Activated CD4-positive, alpha-beta T cell treated with anti-CD3 and anti-CD28 coated beads, Interleukin-2, amount 50 U/mL, for 4 hours (primary cell): ENCODE results near the gene SLC16A1.
"Not testable (repeated sequence)": the region's sequence is repeated elsewhere in the genome, so short reads cannot be mapped to it uniquely, and the experiment has no call there.

Experiments
- DNase-seq, 2 experiments: peaks; one replicate each; pipeline ENCODE4 v3.0.0-alpha.2; 2020

SLC16A1 gene

GRCh38 chr1:112961072-112961471, 5.1 kb upstream of the SLC16A1 start:
- DNase-seq, result no peak

- no peak for DNase-seq
Observed at GRCh38 chr1:112960384-112960783, 4.4 kb upstream of the SLC16A1 start.

GRCh38 chr1:112958236-112958635, 2.2 kb upstream of the SLC16A1 start:
- DNase-seq, result not testable (repeated sequence)

DNA sequence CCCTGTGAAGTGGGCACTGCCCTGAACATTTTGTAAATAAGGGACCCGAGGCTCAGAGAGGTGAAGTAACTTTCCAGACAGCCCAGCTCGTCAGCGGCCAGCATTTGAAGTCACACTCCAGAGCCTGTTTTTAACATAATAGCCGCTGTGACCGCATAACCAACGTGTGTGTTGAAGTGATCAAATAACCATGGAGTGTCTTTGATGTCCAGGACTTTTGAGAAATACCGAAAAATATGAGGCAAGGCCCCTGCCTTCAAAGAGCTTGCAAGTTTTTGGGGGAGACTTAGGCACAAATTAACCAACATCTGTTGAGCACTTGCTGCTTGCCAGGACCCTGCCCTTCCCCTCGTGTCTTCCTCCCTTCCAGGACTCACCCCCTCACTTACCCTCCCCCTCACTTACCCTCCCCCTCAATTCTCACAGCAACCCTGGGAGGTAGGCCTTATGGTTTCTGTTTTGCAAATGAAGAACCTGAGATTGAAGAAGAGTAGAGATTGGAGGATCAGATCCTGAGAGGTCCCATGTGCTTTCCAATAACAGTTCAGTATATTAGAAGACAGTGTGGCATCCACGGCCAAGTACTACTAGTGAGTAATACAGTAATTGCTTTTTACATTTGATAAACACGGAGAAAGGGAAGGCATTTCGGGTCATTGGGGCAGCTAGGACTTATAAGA, 1.3 kb upstream of the SLC16A1 start:
- DNase-seq, result peak; percentile 40 to 43

DNA sequence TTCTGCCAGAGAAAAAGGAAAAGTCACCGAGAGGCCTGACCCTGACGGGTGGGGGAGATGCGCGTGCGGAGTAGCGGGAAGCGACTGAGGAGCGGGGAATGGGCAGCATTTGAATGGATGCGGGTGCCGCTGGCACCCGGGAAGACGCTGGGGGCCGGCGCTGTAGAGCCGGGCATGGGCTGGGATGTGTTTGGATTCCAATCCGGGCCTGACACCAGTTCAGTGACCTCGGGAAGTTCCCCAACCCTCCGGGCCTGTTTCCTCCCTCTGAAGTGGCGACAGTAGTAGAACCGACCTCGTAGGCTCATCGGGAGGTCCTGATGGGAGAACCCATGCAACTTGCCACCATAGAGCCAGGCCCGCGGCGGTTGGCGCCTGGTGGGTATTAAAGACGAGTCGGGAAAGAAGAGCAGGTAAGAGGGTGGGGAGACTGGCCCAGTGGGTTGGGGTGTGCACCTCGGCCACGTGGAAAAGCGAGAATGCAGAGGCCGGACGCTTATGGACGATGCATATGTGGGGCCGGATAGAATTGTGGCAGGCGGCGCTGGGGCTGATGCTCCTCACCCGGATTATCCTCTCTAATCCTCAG, 642 bp upstream of the SLC16A1 start:
- DNase-seq, result peak; percentile 36 to 38

- peak; percentile 35 to 47 for DNase-seq
Observed at GRCh38 chr1:112954945-112955772, 837 bp downstream of the SLC16A1 start.

DNA sequence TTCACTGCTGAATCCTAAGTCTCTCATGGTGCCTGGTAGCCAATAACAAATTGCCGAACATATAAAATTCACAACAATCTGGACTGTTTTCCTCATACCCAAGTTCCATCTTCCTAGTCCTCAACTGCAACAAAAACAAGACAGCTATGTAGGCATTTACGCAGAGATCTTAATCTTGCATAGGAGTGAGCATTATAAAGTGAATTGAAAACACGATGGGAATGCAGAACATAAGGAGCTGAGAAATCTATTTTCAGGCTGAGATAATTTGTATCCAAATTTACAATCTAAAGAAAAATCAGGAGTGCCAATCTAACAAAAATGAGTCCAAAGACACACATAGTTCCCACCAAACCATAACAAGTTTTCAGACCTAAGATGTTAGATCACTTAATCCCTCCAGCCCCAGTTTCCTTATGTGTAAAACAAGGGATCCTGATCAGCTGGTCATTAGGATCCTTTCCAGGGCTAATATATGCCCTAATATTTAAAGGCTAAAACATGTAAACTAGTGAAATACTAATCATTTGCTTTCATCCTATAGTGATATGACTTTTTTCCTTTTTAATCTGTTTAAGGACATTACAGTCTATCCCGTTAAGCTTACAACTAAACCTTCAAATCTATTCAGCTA, 1.9 kb downstream of the SLC16A1 start:
- DNase-seq, result no peak

DNA sequence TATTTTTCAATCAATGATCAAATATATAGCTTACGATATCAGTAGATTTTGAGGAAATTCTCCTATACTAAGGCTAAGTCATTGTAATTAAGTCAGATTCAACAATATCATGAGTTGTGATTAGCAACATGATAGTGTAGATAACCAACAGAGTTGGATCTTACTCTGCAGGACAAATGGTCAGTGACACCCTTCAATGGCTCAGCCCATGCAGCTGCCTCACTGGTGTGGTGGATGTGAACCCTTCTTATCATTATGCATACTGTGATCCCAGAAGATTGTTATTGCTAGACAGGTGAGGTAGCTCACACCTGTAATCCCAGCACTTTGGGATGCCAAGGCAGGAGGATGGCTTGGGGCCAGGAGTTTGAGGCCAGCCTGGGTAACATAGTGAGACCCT, 5.6 kb downstream of the SLC16A1 start:
- DNase-seq, result no peak

DNA sequence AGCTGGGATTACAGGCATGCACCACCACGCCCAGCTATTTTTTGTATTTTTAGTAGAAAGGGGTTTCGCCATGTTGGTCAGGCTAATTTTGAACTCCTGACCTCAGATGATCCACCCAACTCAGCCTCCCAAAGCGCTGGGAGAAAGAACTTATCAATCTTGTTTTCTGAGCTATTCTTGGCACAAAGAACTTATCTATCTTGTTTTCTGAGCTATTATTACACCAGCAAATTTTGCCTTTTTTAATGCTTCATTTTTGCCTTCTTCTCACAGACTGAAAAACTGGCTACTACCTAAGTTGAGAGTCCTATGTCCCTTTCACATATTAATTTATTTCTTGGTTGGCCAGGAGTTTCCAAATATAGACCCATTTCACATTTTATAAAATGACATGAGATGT, 9.3 kb downstream of the SLC16A1 start:
- DNase-seq, result no peak

- DNase-seq, result no peak
Observed at GRCh38 chr1:112939810-112940209, 16.2 kb downstream of the SLC16A1 start.

GRCh38 chr1:112938210-112938609, 17.8 kb downstream of the SLC16A1 start:
- no peak for DNase-seq

DNA sequence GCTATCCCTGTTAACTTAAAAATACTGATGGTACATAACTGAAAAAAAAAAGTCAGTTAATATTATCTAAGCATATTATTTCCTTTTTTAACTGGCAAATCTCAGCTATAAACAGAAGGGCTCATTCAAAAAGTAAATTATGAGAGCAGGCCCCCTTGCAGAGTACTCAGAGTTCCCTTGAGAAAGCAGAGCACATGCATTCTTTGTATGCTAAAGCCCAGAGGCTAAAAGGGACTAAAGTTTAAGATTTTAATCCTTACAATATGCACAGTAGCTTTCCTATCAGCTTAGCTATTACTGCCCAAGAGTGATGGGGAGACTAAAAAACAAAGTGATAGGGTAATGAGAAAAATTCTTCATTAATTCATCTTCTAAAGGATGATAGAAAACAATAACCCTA, 18.5 kb downstream of the SLC16A1 start:
- DNase-seq, result no peak

DNA sequence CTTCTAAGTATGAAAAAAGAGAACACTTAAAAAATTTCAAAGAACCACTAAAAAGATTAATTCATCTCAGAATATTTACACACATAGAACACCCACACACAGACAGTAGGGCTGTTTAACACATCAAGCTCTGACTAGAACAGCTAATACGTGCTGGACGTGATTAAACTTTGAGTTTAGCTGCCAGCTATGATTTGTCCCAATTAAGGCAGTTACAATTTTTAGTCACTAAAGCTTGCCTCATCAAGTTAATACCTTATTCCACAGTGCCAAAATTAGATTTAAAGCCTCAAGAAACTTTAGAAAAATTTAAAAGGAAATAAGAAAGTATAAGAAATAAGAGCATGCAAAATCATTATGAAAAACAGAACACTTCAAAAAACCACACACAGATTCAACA, 18.9 kb downstream of the SLC16A1 start:
- no peak for DNase-seq

GRCh38 chr1:112935461-112936111, 20.4 kb downstream of the SLC16A1 start:
- DNase-seq, result no peak

DNA sequence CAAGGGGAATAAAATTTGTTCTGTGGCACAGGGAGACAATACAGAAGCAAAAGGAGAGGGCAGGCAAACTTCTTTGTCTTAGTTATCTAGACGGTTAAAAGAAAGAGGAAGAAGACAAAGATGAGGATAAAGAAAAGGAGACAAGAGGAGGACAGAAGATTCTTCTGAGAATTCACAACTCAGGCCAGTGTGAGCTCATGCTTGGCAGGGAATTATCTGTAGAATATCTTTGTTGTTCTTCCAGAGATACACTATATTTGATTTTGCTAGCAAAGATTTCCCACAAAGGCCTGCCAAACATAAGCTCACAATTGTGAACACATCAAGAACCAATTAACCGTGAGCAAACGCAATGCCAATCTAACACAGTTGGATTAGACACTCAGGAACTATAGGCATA, 21.4 kb downstream of the SLC16A1 start:
- DNase-seq, result no peak

GRCh38 chr1:112933820-112934571, 22.0 kb downstream of the SLC16A1 start:
- no peak for DNase-seq

DNA sequence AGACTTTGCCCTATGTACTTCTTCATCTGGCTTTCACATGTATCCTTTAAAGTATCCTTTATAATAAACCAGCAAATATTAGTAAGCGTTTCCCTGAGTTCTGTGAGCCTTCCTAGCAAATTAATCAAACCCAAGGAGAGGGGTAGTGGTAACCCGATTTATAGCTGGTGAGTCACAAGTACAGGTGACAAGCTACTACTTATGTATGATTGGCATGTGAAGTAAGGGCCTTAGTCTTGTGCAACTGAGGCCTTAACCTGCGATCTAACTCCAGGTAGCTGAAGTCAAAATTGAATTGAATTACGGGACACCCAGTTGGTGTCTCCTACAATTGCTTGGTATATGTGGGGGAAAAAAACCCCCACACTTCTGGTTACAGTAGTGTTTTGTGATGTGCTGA, 26.0 kb downstream of the SLC16A1 start:
- DNase-seq, result no peak

DNA sequence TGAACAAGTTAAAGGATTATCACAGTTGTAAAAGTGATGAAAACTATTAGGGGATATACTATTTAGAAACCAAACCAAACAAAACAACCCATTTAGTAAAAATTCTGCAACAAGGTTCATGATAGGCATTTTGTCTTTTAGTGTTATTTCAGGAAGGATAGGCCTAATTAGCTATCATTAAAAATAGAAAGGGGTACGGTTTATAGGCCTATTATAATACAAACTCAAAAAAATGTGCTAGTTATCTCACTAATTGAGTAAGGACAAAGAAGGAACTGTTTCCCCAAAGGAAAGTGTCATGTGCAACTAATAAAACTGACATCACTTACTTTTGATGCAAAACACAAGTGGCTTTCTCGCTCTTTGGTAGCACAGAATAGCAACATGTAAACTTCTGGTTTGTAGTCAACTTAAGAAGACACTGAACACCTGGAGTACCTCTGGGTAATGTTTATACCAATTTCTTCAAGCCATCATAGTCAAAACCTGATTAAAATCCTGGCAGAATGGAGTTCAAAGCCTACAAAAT, 28.5 kb downstream of the SLC16A1 start:
- DNase-seq, result no peak

GRCh38 chr1:112926858-112927257, 29.1 kb downstream of the SLC16A1 start:
- no peak for DNase-seq

DNA sequence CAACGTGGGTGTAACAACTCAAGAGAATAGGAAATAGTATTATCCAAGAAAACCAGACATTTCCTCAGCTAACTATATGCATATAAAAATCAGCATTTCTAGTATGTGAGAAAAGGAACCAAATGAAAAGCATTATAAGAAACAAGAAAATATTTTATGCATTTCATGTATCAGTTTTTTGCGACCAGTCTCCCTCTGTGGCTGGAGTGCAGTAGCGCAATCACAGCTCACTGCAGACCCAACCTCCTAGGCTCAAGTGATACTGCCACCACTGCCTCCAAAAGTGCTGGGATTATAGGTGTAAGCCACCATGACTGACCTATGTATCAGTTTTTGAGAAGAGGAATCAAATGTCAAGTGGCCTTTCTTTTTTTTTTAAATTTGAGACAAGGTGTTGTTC, 31.0 kb downstream of the SLC16A1 start:
- DNase-seq, result no peak

GRCh38 chr1:112923959-112924349, 32.0 kb downstream of the SLC16A1 start:
- no peak for DNase-seq
